ENCODE results near the gene EEF2KMT.
"Not testable (repeated sequence)": the region's sequence is repeated elsewhere in the genome, so short reads cannot be mapped to it uniquely, and the experiment has no call there.

The EEF2KMT gene

GRCh38 chr16:5093746-5094145 is 3.8 kb downstream of the EEF2KMT start:
- POLR2A ChIA-PET; DNase-seq; H3K27me3 ChIP-seq (replicated peaks in 2 of 5; ENCODE audit: control insufficient read depth in 4 of 5, insufficient read depth in 5 of 5, low read length in 4 of 5); H3K4me1 ChIP-seq (ENCODE audit: control extremely low read depth in 1 of 4, control insufficient read depth in 4 of 4, insufficient read depth in 4 of 4, low read length in 3 of 4); H3K9me3 ChIP-seq (ENCODE audit: control extremely low read depth in 1 of 5, control insufficient read depth in 4 of 5, insufficient read depth in 2 of 5, low read depth in 1 of 5, low read length in 4 of 5); H3K27ac ChIP-seq (ENCODE audit: insufficient read depth in 1 of 2, low read depth in 1 of 2, low read length in 2 of 2, poor library complexity in 1 of 2, severe bottlenecking in 2 of 2); H3K4me3 ChIP-seq (ENCODE audit: control insufficient read depth in 1 of 7, extremely low read depth in 1 of 7, insufficient read depth in 4 of 7, low read depth in 2 of 7, low read length in 6 of 7); H3K36me3 ChIP-seq (ENCODE audit: control insufficient read depth in 4 of 4, insufficient read depth in 4 of 4, low read length in 3 of 4): not testable (repeated sequence)
- CTCF ChIA-PET, result interaction anchor here (5.6 kb wide), 1 partner anchor 38 kb away, joined by 41 read pairs; no protein-coding TSS in a partner anchor
- WGBS (ENCODE audit: insufficient coverage), result 95% methylated on average over 4 of the region's 11 CpGs

DNA sequence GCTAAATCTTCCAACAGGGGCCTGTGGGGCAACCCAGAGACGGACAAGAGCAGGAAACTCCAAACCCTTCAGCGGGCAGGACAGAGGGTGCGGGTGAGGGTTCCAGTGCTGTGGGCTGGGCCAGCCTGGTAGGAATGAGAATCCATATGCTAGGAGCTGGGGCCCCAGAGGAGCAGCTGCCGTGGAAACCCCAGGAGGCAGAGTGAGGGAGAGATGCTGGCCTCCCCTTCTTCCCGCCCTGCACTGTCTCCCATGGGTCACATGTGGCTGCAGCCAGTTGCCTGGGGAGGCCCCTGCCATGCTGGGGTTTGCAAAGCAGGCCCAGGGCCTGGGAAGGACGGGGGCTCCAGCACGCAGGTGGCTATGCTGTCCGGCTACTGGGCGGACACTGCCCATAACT is 4.5 kb downstream of the EEF2KMT start:
- POLR2A ChIA-PET, DNase-seq: not testable (repeated sequence)
- 94% methylated on average over 3 of the region's 9 CpGs for WGBS (ENCODE audit: insufficient coverage)

GRCh38 chr16:5090592-5090991 is 7.0 kb downstream of the EEF2KMT start:
- H3K27ac ChIP-seq (ENCODE audit: insufficient read depth in 1 of 2, low read depth in 1 of 2, low read length in 2 of 2, poor library complexity in 1 of 2, severe bottlenecking in 2 of 2); H3K4me1 ChIP-seq (ENCODE audit: control extremely low read depth in 1 of 4, control insufficient read depth in 4 of 4, insufficient read depth in 4 of 4, low read length in 3 of 4); H3K4me3 ChIP-seq (ENCODE audit: control insufficient read depth in 1 of 7, extremely low read depth in 1 of 7, insufficient read depth in 4 of 7, low read depth in 2 of 7, low read length in 6 of 7); DNase-seq; H3K9me3 ChIP-seq (ENCODE audit: control extremely low read depth in 1 of 5, control insufficient read depth in 4 of 5, insufficient read depth in 2 of 5, low read depth in 1 of 5, low read length in 4 of 5); POLR2A ChIA-PET; H3K27me3 ChIP-seq (replicated peaks in 2 of 5; ENCODE audit: control insufficient read depth in 4 of 5, insufficient read depth in 5 of 5, low read length in 4 of 5): not testable (repeated sequence)
- 99% methylated on average over 8 of the region's 9 CpGs for WGBS (ENCODE audit: insufficient coverage)
- CTCF ChIA-PET, result interaction anchor here (5.6 kb wide), 1 partner anchor 35 kb away, joined by 41 read pairs; no protein-coding TSS in a partner anchor
- H3K36me3 ChIP-seq (ENCODE audit: control insufficient read depth in 4 of 4, insufficient read depth in 4 of 4, low read length in 3 of 4), result peaks cover 0 to 14% (median 6%) of the 10 kb centered on the region in 4 experiments

More for the DNA sequence above, 4.5 kb downstream of the EEF2KMT start:
- not testable (repeated sequence) for H3K4me3 ChIP-seq (ENCODE audit: control insufficient read depth in 1 of 7, extremely low read depth in 1 of 7, insufficient read depth in 4 of 7, low read depth in 2 of 7, low read length in 6 of 7); H3K9me3 ChIP-seq (ENCODE audit: control extremely low read depth in 1 of 5, control insufficient read depth in 4 of 5, insufficient read depth in 2 of 5, low read depth in 1 of 5, low read length in 4 of 5); H3K36me3 ChIP-seq (ENCODE audit: control insufficient read depth in 4 of 4, insufficient read depth in 4 of 4, low read length in 3 of 4); H3K4me1 ChIP-seq (ENCODE audit: control extremely low read depth in 1 of 4, control insufficient read depth in 4 of 4, insufficient read depth in 4 of 4, low read length in 3 of 4); H3K27ac ChIP-seq (ENCODE audit: insufficient read depth in 1 of 2, low read depth in 1 of 2, low read length in 2 of 2, poor library complexity in 1 of 2, severe bottlenecking in 2 of 2); H3K27me3 ChIP-seq (replicated peaks in 2 of 5; ENCODE audit: control insufficient read depth in 4 of 5, insufficient read depth in 5 of 5, low read length in 4 of 5)
- CTCF ChIA-PET, result interaction anchor here (1.5 to 5.6 kb wide), 3 partner anchors 17 to 37 kb away, joined by 4 to 41 read pairs (median 9); no protein-coding TSS in a partner anchor

DNA sequence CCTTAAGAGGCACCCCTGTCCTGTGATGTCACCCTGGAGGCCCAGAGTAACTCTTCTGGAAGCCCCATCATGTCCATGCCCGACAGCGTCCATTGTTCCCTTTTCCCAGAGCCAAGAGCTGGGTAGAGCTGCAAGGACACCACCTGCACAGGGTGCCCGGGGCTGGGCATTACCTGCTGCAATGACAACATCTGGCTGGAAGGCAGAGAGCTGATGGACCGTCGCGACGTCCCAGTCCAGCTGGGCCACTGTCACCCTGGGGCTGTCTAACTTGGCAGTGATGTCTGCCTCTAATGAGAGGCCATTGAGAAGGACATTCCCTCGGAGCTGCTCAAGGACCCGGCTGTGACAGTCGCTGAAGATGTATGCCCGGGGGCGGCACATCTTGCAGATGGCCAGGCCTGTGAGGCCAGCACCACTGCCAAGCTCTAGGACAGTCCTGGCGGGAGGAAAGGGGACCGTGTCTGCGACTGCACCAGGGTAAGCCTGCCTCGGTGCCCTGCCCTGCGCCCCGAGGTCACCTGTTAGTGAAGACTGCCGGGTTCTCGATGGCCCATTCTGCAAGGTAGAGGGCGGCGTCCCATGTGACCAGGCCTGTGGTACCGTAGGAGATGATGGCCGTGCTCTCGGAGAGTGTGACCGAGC is 7.6 kb downstream of the EEF2KMT start:
- DNase-seq; POLR2A ChIA-PET; H3K9me3 ChIP-seq (ENCODE audit: control extremely low read depth in 1 of 5, control insufficient read depth in 4 of 5, insufficient read depth in 2 of 5, low read depth in 1 of 5, low read length in 4 of 5); H3K27ac ChIP-seq (ENCODE audit: insufficient read depth in 1 of 2, low read depth in 1 of 2, low read length in 2 of 2, poor library complexity in 1 of 2, severe bottlenecking in 2 of 2); H3K27me3 ChIP-seq (replicated peaks in 2 of 5; ENCODE audit: control insufficient read depth in 4 of 5, insufficient read depth in 5 of 5, low read length in 4 of 5); H3K4me3 ChIP-seq (ENCODE audit: control insufficient read depth in 1 of 7, extremely low read depth in 1 of 7, insufficient read depth in 4 of 7, low read depth in 2 of 7, low read length in 6 of 7); H3K4me1 ChIP-seq (ENCODE audit: control extremely low read depth in 1 of 4, control insufficient read depth in 4 of 4, insufficient read depth in 4 of 4, low read length in 3 of 4): not testable (repeated sequence)
- CTCF ChIA-PET, result interaction anchor here (5.6 kb wide), 1 partner anchor 34 kb away, joined by 41 read pairs; no protein-coding TSS in a partner anchor
- 96% methylated on average over 24 of the region's 26 CpGs for WGBS (ENCODE audit: insufficient coverage)
- H3K36me3 ChIP-seq (ENCODE audit: control insufficient read depth in 4 of 4, insufficient read depth in 4 of 4, low read length in 3 of 4), result peaks cover 0 to 17% (median 6%) of the 10 kb centered on the region in 4 experiments

DNA sequence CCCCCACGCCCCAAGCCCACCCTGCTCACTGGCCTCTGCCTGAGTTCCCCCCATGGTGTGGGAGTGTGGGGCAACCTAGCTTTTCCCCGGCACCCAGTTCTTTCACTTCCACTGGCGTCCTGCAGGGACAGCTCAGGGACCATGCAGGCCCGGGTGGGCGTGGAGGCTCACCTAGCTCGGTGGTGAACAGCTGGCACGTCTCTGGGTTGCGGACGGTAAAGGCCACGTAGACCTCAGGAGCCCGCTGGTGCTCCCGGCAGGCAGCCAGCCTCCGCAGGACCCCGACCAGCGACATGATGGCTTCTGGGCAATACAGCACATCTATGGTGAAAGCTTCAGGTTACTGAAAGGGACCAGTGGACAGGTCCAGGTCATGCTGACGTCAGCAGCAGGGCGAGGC is 8.7 kb downstream of the EEF2KMT start:
- DNase-seq; CTCF ChIA-PET; POLR2A ChIA-PET; H3K4me3 ChIP-seq (ENCODE audit: control insufficient read depth in 1 of 7, extremely low read depth in 1 of 7, insufficient read depth in 4 of 7, low read depth in 2 of 7, low read length in 6 of 7); H3K27me3 ChIP-seq (replicated peaks in 2 of 5; ENCODE audit: control insufficient read depth in 4 of 5, insufficient read depth in 5 of 5, low read length in 4 of 5); H3K9me3 ChIP-seq (ENCODE audit: control extremely low read depth in 1 of 5, control insufficient read depth in 4 of 5, insufficient read depth in 2 of 5, low read depth in 1 of 5, low read length in 4 of 5); H3K4me1 ChIP-seq (ENCODE audit: control extremely low read depth in 1 of 4, control insufficient read depth in 4 of 4, insufficient read depth in 4 of 4, low read length in 3 of 4); H3K27ac ChIP-seq (ENCODE audit: insufficient read depth in 1 of 2, low read depth in 1 of 2, low read length in 2 of 2, poor library complexity in 1 of 2, severe bottlenecking in 2 of 2): not testable (repeated sequence)
- H3K36me3 ChIP-seq (ENCODE audit: control insufficient read depth in 4 of 4, insufficient read depth in 4 of 4, low read length in 3 of 4), result peaks cover 0 to 20% (median 6%) of the 10 kb centered on the region in 4 experiments
- 98% methylated on average over 12 of the region's 17 CpGs for WGBS (ENCODE audit: insufficient coverage)

DNA sequence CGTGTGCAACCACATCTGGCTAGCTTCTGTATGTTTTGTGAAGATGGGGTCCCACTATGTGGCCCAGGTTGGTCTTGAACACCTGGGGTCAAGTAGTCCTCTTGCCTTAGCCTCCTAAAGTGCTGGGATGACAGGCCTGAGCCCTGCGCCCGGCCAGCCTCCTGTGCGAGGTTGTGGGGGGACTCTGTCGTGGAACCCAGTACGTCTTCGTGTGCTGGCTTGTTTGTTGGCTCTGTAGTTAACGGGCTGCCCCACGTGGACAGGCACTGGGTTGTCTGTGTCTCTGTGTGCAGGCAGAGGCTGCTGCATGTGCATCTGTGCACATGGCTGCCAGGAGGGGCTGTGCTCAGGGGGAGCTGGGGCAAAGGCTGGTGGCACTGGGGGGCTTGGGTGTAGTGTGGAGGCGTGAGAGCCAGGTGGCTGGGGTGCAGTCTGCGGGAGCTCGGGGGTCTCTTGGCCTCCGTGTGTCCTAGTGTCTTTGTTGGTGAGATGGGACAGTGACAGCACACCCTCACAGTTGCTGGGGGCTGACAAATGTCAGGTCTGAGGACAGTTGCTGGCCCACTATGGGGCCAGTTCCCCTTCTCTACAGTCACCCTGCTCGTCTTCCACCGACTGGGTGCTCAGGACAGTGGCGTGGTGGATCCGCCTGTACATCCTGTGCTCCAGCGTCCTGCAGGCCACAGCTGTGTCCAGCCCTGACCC is 9.4 kb downstream of the EEF2KMT start:
- H3K4me3 ChIP-seq (ENCODE audit: control insufficient read depth in 1 of 7, extremely low read depth in 1 of 7, insufficient read depth in 4 of 7, low read depth in 2 of 7, low read length in 6 of 7); H3K9me3 ChIP-seq (ENCODE audit: control extremely low read depth in 1 of 5, control insufficient read depth in 4 of 5, insufficient read depth in 2 of 5, low read depth in 1 of 5, low read length in 4 of 5); DNase-seq; H3K27me3 ChIP-seq (replicated peaks in 2 of 5; ENCODE audit: control insufficient read depth in 4 of 5, insufficient read depth in 5 of 5, low read length in 4 of 5); H3K4me1 ChIP-seq (ENCODE audit: control extremely low read depth in 1 of 4, control insufficient read depth in 4 of 4, insufficient read depth in 4 of 4, low read length in 3 of 4); CTCF ChIA-PET; H3K27ac ChIP-seq (ENCODE audit: insufficient read depth in 1 of 2, low read depth in 1 of 2, low read length in 2 of 2, poor library complexity in 1 of 2, severe bottlenecking in 2 of 2); POLR2A ChIA-PET: not testable (repeated sequence)
- peaks cover 0 to 22% (median 6%) of the 10 kb centered on the region in 4 experiments for H3K36me3 ChIP-seq (ENCODE audit: control insufficient read depth in 4 of 4, insufficient read depth in 4 of 4, low read length in 3 of 4)
- 96% methylated on average over 14 of the region's 18 CpGs for WGBS (ENCODE audit: insufficient coverage)

GRCh38 chr16:5085716-5086115 is 11.9 kb downstream of the EEF2KMT start:
- H3K27me3 ChIP-seq (replicated peaks in 2 of 5; ENCODE audit: control insufficient read depth in 4 of 5, insufficient read depth in 5 of 5, low read length in 4 of 5); DNase-seq; POLR2A ChIA-PET; H3K4me1 ChIP-seq (ENCODE audit: control extremely low read depth in 1 of 4, control insufficient read depth in 4 of 4, insufficient read depth in 4 of 4, low read length in 3 of 4); H3K9me3 ChIP-seq (ENCODE audit: control extremely low read depth in 1 of 5, control insufficient read depth in 4 of 5, insufficient read depth in 2 of 5, low read depth in 1 of 5, low read length in 4 of 5); H3K4me3 ChIP-seq (ENCODE audit: control insufficient read depth in 1 of 7, extremely low read depth in 1 of 7, insufficient read depth in 4 of 7, low read depth in 2 of 7, low read length in 6 of 7); H3K27ac ChIP-seq (ENCODE audit: insufficient read depth in 1 of 2, low read depth in 1 of 2, low read length in 2 of 2, poor library complexity in 1 of 2, severe bottlenecking in 2 of 2): not testable (repeated sequence)
- WGBS (ENCODE audit: insufficient coverage), result 100% methylated on average over 4 of the region's 11 CpGs
- CTCF ChIA-PET, result interaction anchor here (0.6 to 2.0 kb wide), 2 partner anchors 20 to 30 kb away, joined by 3 to 10 read pairs; partner anchors contain the start of gene C16orf89
- H3K36me3 ChIP-seq (ENCODE audit: control insufficient read depth in 4 of 4, insufficient read depth in 4 of 4, low read length in 3 of 4), result peaks cover 0 to 29% (median 5%) of the 10 kb centered on the region in 4 experiments

Data from common myeloid progenitor, CD34-positive (primary cell).